Panc1 (cell line): ENCODE measurements around the gene SLC44A1.

Source experiments
- POLR2AphosphoS5 ChIP-seq: IDR thresholded peaks from 2 replicates; pipeline ENCODE4 v1.6.1; 2012; ENCODE audit warnings: mild to moderate bottlenecking, low read depth, low read length, moderate library complexity
- TF ChIP-seq, protein P1 (sequence below): fragments of 450-650 bp; IDR thresholded peaks from 2 replicates; pipeline ENCODE4 v1.5.1; 2017; ENCODE audit warnings: mild to moderate bottlenecking
- TF ChIP-seq, protein P2 (sequence below), 2 experiments: IDR thresholded peaks; 2 replicates each; pipeline ENCODE4 v1.6.1; 2011 to 2012; ENCODE audit warnings: low read depth in 2 of 2, control low read depth in 1 of 2, low read length in 1 of 2, mild to moderate bottlenecking in 1 of 2, moderate library complexity in 1 of 2; ENCODE audit not compliant: insufficient read depth in 1 of 2

DNA sequence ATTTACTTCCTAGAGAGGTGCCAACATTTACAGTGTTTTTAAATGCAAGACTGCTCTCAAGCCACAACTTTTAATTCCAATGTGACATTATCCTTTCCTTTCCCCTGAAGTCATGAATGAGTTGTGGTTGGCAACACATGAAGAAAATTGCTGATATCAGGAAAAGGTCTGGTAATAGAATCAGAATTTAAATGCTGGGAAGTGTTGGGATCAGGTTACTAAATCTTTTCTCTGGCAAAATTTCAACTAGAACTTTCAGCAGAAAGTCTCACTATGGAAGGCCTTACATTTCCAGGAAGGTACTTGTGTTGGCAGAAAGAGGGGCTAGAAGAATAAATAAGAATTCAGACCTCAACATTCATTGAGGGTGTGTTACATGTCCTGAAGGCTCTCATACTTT, 10.6 kb upstream of the SLC44A1 start:
- TF ChIP-seq, protein P1, sequence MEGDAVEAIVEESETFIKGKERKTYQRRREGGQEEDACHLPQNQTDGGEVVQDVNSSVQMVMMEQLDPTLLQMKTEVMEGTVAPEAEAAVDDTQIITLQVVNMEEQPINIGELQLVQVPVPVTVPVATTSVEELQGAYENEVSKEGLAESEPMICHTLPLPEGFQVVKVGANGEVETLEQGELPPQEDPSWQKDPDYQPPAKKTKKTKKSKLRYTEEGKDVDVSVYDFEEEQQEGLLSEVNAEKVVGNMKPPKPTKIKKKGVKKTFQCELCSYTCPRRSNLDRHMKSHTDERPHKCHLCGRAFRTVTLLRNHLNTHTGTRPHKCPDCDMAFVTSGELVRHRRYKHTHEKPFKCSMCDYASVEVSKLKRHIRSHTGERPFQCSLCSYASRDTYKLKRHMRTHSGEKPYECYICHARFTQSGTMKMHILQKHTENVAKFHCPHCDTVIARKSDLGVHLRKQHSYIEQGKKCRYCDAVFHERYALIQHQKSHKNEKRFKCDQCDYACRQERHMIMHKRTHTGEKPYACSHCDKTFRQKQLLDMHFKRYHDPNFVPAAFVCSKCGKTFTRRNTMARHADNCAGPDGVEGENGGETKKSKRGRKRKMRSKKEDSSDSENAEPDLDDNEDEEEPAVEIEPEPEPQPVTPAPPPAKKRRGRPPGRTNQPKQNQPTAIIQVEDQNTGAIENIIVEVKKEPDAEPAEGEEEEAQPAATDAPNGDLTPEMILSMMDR = no peak
- no peak for TF ChIP-seq POLR2AphosphoS5
- TF ChIP-seq, protein P2, sequence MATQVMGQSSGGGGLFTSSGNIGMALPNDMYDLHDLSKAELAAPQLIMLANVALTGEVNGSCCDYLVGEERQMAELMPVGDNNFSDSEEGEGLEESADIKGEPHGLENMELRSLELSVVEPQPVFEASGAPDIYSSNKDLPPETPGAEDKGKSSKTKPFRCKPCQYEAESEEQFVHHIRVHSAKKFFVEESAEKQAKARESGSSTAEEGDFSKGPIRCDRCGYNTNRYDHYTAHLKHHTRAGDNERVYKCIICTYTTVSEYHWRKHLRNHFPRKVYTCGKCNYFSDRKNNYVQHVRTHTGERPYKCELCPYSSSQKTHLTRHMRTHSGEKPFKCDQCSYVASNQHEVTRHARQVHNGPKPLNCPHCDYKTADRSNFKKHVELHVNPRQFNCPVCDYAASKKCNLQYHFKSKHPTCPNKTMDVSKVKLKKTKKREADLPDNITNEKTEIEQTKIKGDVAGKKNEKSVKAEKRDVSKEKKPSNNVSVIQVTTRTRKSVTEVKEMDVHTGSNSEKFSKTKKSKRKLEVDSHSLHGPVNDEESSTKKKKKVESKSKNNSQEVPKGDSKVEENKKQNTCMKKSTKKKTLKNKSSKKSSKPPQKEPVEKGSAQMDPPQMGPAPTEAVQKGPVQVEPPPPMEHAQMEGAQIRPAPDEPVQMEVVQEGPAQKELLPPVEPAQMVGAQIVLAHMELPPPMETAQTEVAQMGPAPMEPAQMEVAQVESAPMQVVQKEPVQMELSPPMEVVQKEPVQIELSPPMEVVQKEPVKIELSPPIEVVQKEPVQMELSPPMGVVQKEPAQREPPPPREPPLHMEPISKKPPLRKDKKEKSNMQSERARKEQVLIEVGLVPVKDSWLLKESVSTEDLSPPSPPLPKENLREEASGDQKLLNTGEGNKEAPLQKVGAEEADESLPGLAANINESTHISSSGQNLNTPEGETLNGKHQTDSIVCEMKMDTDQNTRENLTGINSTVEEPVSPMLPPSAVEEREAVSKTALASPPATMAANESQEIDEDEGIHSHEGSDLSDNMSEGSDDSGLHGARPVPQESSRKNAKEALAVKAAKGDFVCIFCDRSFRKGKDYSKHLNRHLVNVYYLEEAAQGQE (IDR thresholded peaks at IDR 0.05; ENCODE audit: insufficient read depth in 1 of 2, low read depth in 2 of 2, low read length in 1 of 2) = no peak
